22Rv1 (cell line): ENCODE results near the gene CRYBA1.

Source experiments
- ZFX ChIP-seq: fragments of 450-650 bp; IDR thresholded peaks from 2 replicates; pipeline ENCODE4 v1.6.1; 2017; ENCODE audit warnings: antibody characterized with exemption, borderline replicate concordance
- TF ChIP-seq, protein P1 (sequence below): fragments of 450-650 bp; IDR thresholded peaks from 2 replicates; pipeline ENCODE4 v1.5.1; 2017; ENCODE audit warnings: mild to moderate bottlenecking

- TF ChIP-seq, protein P1, sequence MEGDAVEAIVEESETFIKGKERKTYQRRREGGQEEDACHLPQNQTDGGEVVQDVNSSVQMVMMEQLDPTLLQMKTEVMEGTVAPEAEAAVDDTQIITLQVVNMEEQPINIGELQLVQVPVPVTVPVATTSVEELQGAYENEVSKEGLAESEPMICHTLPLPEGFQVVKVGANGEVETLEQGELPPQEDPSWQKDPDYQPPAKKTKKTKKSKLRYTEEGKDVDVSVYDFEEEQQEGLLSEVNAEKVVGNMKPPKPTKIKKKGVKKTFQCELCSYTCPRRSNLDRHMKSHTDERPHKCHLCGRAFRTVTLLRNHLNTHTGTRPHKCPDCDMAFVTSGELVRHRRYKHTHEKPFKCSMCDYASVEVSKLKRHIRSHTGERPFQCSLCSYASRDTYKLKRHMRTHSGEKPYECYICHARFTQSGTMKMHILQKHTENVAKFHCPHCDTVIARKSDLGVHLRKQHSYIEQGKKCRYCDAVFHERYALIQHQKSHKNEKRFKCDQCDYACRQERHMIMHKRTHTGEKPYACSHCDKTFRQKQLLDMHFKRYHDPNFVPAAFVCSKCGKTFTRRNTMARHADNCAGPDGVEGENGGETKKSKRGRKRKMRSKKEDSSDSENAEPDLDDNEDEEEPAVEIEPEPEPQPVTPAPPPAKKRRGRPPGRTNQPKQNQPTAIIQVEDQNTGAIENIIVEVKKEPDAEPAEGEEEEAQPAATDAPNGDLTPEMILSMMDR: no peak
- TF ChIP-seq ZFX: no peak
These were observed 46.6 kb downstream of the CRYBA1 start for GRCh38 chr17:29292992-29293889.
